GM12872 (cell line): Measurements from ENCODE around the gene WNT9A.

Experiments used
- TF ChIP-seq, protein P1 (sequence below): IDR thresholded peaks from 3 replicates; pipeline ENCODE4 v1.5.1; 2011; ENCODE audit warnings: low read depth, mild to moderate bottlenecking, low read length, moderate library complexity; ENCODE audit not compliant: insufficient read depth

The WNT9A gene

GRCh38 chr1:227883641-227884301 is 64.0 kb downstream of the WNT9A start:
- TF ChIP-seq, protein P1, sequence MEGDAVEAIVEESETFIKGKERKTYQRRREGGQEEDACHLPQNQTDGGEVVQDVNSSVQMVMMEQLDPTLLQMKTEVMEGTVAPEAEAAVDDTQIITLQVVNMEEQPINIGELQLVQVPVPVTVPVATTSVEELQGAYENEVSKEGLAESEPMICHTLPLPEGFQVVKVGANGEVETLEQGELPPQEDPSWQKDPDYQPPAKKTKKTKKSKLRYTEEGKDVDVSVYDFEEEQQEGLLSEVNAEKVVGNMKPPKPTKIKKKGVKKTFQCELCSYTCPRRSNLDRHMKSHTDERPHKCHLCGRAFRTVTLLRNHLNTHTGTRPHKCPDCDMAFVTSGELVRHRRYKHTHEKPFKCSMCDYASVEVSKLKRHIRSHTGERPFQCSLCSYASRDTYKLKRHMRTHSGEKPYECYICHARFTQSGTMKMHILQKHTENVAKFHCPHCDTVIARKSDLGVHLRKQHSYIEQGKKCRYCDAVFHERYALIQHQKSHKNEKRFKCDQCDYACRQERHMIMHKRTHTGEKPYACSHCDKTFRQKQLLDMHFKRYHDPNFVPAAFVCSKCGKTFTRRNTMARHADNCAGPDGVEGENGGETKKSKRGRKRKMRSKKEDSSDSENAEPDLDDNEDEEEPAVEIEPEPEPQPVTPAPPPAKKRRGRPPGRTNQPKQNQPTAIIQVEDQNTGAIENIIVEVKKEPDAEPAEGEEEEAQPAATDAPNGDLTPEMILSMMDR: no peak

- TF ChIP-seq, protein P1: no peak
Observed at GRCh38 chr1:227883073-227883520, 64.6 kb downstream of the WNT9A start.

DNA sequence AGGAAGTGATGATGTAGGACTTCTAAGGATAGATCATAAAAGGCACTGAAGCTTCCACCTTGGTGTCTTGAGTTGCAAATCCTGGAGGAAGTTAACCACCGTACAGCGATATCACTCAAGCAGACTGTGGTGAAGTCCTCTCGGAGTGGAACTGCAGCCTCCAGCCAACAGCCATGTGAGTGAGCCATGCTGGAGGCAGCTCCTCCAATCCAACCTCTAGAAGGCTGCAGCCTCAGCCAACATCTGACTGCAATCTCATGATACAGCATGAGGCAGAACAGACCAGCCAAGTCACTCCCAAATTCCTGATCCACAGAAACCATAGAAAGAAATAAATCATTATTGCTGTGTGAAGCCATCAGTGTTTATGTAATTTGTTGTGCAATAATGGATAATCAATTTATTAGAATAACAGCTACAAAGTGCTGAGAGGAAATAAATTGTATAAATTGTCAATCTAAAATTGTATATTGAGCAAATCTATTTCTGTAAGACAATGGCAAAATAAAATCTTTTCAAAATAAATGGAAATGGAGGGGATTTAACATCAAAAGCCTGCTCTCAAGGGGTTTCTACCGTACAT is 67.3 kb downstream of the WNT9A start:
- TF ChIP-seq, protein P1: no peak

GRCh38 chr1:227870366-227870765 is 77.4 kb downstream of the WNT9A start:
- TF ChIP-seq, protein P1: no peak

GRCh38 chr1:227869851-227870305 is 77.9 kb downstream of the WNT9A start:
- TF ChIP-seq, protein P1: no peak

DNA sequence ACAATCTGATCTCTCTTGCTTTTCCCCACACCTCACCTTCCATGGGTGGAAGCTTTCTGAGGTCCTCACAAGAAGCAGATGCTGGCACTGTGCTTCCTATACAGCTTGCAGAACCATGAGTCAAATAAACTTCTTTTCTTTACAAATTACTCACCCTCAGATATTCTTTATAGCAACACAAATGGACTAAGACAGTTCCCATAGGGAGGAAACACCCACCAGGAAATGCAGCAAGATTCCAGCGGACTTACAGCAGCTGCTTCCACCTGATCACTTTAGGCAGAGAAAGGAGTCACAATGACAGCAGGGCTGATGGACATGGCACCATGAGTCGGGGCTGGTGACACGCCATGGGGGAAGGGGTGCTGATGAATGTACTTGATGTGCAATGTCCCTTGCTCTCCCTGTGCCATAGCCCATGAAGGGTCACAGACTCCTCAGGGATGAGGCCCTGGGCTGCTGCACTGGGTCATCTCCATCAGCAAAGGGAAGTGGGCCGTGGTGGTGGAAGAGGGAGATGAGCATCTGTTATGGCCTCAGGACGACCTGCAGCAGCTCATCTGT is 78.4 kb downstream of the WNT9A start:
- TF ChIP-seq, protein P1: no peak
